Embryonic facial prominence (tissue), 1 donor: Measurements from ENCODE around the gene SLC44A1.

Experiments used
- DNase-seq: peaks from one replicate; pipeline ENCODE4 v3.0.0-alpha.2; 2016; ENCODE audit errors: extremely low spot score

The SLC44A1 gene

DNA sequence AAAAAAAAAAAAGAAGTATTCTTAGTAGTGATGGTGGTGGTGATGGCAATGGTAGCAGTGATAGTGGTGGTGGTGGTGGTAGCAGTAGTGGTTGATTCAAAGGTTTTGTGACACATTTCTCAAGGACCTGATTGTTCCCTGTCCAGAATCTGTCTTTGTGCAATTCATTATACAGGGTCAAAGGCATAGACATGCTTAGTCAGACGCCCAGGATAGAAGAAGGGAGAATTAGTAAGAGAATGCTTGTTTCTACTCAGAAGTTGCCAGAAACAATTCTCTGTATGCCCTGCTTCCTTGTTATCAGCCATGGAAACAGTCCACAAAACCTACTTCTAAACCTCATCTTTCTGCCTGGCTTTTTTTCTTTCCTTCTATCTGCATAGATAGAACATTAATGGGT lies 89.4 kb downstream of the SLC44A1 start:
- DNase-seq, result no peak

DNA sequence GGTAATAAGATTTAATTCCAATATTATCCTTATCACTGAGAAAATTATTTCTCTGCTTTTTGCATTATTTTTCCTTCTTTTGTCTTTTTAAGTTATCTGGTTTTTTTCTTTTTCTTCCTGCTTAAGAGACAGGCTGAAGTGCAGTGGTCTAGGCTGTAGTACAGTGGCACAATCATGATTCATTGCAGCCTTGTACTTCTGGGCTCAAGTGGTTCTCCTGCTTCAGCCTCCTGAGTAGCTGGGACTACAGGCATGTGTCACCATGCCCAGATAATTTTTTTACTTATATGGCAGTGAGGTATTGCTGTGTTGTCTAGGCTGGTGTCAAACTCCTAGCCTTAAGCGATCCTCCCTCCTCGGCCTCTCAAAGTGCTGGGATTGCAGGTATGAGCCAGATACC lies 93.9 kb downstream of the SLC44A1 start:
- DNase-seq, result no peak

DNA sequence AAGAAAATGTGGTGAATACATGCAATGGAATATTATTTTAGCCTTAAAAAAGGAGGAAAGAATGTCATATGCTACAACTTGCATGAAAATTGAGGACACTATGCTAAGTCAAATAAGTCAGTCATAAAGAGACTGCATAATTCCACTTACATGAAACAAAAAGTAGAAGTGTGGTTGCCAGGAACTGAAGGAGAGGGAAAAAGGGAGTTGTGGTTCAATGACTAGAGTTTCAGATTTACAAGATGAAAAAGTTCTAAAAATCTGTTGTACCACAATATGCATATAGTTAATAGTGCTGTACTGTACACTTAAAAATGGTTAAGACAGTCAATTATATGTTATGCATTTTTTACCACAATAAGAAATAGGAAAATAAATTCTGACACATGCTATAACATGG lies 95.4 kb downstream of the SLC44A1 start:
- DNase-seq, result no peak

- DNase-seq, result no peak
Observed at GRCh38 chr9:105341434-105342146, 97.1 kb downstream of the SLC44A1 start.

DNA sequence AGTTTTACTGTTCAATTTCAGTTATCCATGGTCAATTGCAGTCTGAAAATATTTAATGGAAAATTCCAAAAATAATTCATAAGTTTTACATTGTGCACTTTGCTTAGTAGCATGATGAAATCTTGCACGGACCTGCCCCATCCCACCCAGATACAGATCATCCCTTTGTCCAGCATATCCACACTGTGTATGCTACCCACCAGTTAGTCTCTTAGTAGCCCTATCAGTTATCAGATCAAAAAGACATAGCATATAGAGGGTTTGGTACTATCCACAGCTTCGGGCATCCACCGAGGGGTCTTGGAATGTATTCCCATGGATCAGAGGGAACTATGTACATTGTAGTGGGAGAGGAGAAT lies 97.7 kb downstream of the SLC44A1 start:
- no peak for DNase-seq

GRCh38 chr9:105344283-105344682 lies 99.8 kb downstream of the SLC44A1 start:
- no peak for DNase-seq

DNA sequence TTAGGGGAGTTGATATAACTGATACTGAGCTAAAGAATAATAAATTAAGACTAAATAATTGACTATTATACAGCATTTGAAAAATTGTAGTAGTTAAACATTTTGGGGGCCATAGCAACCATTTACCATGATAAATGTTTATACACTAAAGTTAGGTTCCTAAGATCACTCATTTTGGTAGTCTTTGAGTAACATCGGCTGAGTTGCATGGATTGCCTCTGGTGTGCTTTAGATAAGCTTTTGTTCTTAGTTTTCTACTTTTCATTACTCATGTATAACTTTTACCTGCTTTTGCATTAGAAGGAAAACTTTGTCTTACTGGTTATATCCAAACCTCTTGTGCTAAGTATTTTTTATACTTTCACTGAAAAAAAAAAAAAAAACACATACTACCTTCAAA lies 101.2 kb downstream of the SLC44A1 start:
- DNase-seq, result no peak

DNA sequence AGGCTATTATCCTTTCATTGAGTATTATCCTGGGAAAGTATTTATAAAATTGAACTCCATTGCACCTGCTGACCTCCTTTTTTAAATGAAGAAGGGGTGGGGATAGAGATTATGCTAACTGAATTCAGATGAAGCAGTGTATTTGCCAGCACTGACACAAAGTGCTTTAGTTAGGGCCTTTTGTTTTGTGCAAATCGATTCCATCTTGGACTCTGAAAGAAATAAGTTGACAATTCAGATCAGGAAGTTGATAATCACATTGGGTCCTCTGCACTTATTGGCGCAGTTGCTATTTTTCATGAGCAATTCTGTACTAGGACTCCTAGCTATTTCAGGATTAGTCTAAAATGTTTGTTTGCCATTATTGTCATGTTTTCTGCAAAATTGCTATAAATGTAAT lies 101.8 kb downstream of the SLC44A1 start:
- DNase-seq, result no peak

DNA sequence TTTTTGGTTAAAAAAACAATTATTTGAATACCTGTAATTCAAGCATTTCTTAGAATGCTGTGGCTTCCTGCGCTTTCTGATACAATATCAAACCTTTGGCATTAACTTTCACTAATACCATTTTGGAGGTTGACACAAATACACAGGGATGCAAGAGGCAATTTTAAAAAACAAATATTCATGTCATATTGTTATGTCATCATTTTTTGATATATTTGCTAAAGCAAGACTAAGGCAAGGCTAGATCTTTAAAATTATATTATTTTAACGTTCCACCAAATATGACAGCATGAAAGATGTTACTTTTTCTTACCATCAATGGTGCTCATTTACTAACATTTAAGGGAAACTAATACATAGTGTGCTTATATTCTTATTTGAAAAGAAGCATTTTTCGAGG lies 110.0 kb downstream of the SLC44A1 start:
- no peak for DNase-seq

GRCh38 chr9:105355781-105356180 lies 111.3 kb downstream of the SLC44A1 start:
- DNase-seq, result no peak

DNA sequence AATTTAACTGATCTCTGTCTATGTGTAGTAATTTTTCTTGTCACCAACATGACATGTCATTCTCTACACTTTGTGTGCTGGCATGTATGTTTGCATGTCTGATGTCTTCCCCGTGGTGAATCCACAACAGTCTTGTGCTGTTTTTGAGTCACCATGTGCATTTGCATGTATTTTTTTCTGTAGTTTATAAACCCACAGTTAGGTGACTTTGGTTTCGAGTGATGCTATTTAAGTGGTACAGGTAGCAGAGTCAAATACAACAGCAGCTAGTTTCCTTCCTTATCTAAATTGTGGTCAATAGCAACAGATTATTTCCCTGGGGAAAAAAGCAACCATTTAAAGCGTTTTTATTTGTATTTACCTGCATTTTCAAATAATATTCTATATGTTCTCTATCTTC lies 113.5 kb downstream of the SLC44A1 start:
- no peak for DNase-seq

- no peak for DNase-seq
Observed at GRCh38 chr9:105359892-105360291, 115.4 kb downstream of the SLC44A1 start.

- DNase-seq, result no peak
Observed at GRCh38 chr9:105360344-105360743, 115.9 kb downstream of the SLC44A1 start.

GRCh38 chr9:105361873-105362272 lies 117.4 kb downstream of the SLC44A1 start:
- DNase-seq, result no peak

- no peak for DNase-seq
Observed at GRCh38 chr9:105362470-105362869, 118.0 kb downstream of the SLC44A1 start.

DNA sequence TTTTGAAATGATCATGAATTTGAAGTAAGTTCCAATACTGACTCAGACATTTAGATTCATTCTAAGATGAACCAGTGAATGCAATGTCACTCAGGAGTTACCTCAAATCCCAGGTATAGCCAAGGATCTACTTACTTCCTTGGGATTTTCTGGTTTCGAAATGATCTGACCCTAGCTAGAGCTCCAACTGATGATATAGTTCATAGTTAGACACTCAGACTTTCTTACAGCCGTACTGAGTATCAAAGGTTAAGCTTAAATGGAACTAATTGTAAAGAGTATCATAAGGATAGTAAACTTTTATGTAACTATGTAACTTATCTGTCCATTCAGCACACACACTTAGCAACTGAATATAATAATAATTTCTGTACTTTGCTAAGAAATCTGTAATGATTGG lies 119.4 kb downstream of the SLC44A1 start:
- no peak for DNase-seq

DNA sequence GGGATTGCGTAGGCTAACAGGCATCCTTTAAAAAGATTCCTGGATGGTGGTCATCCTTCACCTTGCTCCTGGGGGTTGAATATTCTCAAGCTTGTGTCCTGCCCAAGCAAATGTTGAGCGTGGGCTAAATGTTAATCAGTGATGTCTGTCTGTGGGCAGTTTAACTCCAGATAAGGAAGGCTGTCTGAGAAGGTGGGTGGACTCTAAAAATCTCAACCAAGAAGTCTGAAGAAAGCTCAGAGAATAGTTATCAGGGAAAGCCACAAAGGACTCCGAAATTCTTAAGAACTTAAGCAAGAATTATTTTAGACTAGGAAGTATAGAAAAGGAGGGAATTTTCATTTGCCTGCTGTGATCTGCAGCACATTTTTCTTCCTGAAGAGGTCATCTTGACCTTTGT lies 125.5 kb downstream of the SLC44A1 start:
- no peak for DNase-seq

DNA sequence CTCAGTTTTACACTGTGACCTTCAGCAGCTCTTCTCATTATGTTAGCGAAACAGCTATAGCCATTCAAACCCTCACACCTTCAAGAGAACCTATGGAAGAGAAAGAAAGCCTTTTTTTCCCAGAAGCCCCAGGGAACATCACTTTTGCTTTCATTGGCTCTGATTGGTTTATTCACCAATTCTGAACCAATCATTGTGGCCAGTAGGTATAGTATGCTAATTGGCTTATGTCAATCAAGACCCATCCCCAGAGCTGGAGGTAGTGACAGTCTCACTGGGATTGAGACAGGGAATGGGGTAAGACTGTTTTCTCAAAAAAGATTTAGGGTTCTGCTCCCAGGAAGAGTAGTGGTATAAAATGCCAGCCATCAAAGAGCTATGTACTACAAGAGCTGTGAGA lies 129.3 kb downstream of the SLC44A1 start:
- no peak for DNase-seq

GRCh38 chr9:105375323-105375722 lies 130.9 kb downstream of the SLC44A1 start:
- DNase-seq, result no peak

DNA sequence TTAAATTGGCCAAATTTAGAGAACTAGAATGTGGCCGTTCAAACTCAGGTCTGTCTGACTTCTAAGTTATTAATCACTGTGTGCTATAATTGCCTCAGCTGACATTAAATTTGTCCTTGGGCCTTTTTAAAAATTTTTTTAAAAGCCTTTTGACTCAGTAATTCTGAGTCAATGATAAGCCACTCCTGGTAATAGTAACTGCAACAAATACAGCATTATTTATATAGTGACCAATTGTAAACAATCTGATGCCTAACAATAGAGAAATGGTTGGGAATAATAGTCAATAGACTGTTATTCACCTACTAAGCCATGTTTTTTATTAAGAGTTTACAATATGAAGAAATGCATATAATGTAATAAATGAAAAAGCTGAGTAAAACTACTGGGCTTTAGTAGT lies 132.4 kb downstream of the SLC44A1 start:
- no peak for DNase-seq

- no peak for DNase-seq
Observed at GRCh38 chr9:105385381-105385985, 141.0 kb downstream of the SLC44A1 start.

DNA sequence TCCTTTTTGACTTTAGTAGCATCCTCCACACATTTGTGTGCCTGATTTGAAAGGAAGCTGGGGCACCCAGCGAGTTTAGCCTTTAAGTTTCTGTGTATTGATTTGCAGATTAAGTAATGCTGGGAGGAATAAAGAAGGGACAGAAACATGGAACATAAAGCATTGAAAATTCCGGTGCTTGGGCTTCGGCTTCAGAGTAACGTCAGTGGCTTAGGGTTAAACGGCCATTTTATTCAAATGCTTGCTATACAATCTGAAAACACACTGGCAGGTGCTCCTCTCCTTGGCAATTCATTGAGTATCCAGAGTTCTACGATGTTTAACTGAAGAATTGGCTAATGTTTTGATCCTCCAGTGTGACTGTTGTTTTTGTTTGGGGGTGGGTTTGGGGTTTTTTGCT lies 145.3 kb downstream of the SLC44A1 start:
- DNase-seq, result no peak

DNA sequence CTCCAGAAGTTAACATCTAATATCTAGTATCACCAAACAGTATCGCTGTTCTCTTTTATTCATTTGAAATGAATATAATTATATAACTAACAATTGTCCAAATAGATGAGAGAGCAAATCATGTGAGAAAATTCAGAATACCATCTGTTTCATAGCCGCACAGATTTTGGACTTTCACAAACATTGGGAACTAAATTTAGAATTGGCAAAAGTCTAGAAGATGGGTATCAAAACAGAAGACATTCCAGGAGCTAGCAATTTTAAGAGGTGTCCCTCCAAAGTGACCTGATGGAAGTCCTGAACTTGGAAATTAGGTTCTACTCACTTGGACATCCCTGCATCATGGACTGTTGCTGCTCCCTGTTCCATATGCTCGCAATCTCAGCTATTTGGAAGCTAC lies 146.4 kb downstream of the SLC44A1 start:
- DNase-seq, result no peak

DNA sequence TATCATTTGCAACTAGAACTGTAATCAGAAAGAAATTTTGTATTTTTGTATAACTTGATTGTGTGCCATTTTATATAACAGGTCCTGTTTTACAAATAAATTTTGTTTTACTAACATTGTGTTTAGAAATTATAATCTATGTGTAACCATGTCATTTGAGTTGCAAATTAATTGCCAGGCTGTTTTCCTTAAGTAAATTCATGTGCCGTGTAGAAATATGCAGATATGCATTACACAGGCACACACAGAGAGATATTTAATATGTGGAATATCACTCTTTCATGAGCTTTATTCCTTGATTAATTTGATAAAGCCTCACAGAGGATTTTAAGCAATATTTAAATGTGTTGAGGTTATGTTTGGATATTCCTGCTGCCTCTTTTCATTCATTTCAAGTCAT lies 146.8 kb downstream of the SLC44A1 start:
- DNase-seq, result no peak
